ENCODE data around the gene POU2AF1.

DNA sequence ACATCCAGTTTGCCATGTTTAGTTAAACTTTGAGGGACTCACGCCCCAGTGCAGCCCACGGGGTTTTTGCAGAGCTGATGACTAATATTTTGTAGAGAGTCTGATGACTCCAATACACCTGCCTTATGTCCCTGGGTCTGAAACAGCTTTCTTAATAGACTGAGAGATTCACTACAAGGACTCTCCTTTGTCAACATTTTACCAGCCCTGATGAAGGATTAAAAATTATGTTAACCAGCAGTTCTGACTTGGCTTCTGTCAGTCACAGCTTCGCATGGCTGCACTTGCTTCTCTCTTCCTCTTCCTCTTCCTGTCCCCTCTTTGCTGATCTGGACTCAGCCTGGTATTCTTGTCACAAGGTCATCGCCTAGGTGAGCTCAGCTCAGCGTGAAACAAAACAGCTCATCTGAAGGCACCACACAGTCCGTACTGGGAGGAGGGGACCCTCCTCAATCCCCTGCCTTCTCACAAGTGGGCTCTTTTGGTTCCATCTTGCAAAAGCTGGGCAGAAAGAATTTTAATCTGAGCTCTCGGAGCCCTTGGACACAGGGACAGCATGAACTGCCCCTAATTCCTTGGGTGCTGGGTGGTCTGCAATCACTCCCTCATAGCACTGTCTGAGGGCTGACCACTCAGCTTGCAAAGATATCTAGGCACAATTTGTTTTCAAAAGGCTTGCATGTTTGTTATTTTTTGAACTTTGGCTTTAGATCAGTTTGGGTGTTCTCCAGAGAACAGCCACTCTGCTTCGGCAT, 38.1 kb upstream of the POU2AF1 start:
- TF ChIP-seq, protein P1, sequence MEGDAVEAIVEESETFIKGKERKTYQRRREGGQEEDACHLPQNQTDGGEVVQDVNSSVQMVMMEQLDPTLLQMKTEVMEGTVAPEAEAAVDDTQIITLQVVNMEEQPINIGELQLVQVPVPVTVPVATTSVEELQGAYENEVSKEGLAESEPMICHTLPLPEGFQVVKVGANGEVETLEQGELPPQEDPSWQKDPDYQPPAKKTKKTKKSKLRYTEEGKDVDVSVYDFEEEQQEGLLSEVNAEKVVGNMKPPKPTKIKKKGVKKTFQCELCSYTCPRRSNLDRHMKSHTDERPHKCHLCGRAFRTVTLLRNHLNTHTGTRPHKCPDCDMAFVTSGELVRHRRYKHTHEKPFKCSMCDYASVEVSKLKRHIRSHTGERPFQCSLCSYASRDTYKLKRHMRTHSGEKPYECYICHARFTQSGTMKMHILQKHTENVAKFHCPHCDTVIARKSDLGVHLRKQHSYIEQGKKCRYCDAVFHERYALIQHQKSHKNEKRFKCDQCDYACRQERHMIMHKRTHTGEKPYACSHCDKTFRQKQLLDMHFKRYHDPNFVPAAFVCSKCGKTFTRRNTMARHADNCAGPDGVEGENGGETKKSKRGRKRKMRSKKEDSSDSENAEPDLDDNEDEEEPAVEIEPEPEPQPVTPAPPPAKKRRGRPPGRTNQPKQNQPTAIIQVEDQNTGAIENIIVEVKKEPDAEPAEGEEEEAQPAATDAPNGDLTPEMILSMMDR (IDR thresholded peaks at IDR 0.05) = no peak
- no peak for TF ChIP-seq POLR2A (IDR thresholded peaks at IDR 0.05)
